Measurements from ENCODE around the gene MAGEB3.

Gene MAGEB3

DNA sequence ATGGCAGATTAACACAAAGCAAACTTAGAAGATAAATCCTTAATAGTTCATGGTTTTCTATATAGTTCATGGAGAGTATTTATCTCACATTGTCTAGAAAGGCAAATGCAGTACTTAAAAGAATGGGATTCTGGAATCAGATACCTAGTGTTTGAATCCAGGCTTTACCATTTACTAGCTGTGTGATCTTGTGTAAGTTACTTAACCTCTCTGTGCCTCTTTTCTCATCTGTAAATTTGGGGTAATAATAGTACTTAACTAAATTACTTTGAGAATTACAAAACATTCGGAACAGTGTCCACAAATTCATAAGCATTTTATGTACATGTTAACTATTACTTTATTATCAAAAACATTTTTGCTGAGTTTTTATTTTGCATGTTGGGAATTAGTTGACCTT lies 32.3 kb downstream of the MAGEB3 start:
- POLR2A ChIA-PET = no interaction called here
- CTCF ChIA-PET = no interaction called here
- DNase-seq (ENCODE audit: low read depth, low spot score) = no peak
- no peak overlapping the region for H3K4me3 ChIP-seq (ENCODE audit: low read depth, low read length)
- TF ChIP-seq, protein P1, sequence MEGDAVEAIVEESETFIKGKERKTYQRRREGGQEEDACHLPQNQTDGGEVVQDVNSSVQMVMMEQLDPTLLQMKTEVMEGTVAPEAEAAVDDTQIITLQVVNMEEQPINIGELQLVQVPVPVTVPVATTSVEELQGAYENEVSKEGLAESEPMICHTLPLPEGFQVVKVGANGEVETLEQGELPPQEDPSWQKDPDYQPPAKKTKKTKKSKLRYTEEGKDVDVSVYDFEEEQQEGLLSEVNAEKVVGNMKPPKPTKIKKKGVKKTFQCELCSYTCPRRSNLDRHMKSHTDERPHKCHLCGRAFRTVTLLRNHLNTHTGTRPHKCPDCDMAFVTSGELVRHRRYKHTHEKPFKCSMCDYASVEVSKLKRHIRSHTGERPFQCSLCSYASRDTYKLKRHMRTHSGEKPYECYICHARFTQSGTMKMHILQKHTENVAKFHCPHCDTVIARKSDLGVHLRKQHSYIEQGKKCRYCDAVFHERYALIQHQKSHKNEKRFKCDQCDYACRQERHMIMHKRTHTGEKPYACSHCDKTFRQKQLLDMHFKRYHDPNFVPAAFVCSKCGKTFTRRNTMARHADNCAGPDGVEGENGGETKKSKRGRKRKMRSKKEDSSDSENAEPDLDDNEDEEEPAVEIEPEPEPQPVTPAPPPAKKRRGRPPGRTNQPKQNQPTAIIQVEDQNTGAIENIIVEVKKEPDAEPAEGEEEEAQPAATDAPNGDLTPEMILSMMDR (IDR thresholded peaks at IDR 0.05; ENCODE audit: insufficient read depth, low read length, missing control alignments) = no peak

DNA sequence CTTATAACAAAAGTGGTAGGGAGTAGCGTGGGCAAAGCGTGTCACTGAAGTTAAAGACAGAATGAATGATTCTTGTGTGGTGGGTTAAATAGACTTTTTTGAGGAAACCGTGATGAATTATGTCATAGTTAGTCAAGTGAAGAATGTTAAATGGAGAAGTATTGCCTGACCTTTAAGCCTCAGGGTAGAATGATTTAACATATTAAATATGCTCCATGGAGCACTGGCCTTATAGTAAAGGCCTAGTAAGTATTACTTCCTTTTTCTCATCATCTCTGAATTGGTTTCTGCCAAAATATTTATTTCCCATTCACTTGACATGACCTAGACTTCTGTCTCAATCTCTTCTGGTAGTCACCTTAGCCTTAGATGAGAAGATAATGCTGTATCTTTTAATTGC lies 40.2 kb downstream of the MAGEB3 start:
- POLR2A ChIA-PET = no interaction called here
- no peak overlapping the region for H3K4me3 ChIP-seq (ENCODE audit: low read depth, low read length)
- CTCF ChIA-PET = no interaction called here
- no peak for DNase-seq (ENCODE audit: low read depth, low spot score)
- TF ChIP-seq, protein P1 (IDR thresholded peaks at IDR 0.05; ENCODE audit: insufficient read depth, low read length, missing control alignments) = no peak

DNA sequence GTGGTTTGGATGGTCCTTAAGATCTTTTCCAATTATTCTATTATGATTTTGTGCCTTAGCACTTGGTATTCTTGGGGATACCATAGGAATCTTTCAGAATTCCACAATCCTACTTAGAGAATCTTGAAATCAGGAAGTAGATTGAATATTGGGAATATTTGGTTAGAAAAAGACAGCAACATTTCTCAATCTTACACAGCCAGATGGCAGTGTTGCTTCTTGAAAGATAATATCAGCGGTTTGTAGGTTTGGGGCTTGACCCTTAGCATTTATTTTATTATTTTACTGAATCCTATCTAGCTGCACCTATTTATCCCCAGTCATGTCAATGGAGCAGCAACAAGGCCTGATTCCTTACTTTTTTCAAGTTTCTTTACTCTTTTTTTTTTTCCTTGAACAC lies 45.0 kb downstream of the MAGEB3 start:
- TF ChIP-seq, protein P1 (IDR thresholded peaks at IDR 0.05; ENCODE audit: insufficient read depth, low read length, missing control alignments) = no peak
- CTCF ChIA-PET = interaction anchor here (2.5 kb wide), 1 partner anchor 230 kb away, joined by 9 read pairs; no protein-coding TSS in a partner anchor
- no peak for DNase-seq (ENCODE audit: low read depth, low spot score)
- POLR2A ChIA-PET = no interaction called here
- no peak overlapping the region for H3K4me3 ChIP-seq (ENCODE audit: low read depth, low read length)

DNA sequence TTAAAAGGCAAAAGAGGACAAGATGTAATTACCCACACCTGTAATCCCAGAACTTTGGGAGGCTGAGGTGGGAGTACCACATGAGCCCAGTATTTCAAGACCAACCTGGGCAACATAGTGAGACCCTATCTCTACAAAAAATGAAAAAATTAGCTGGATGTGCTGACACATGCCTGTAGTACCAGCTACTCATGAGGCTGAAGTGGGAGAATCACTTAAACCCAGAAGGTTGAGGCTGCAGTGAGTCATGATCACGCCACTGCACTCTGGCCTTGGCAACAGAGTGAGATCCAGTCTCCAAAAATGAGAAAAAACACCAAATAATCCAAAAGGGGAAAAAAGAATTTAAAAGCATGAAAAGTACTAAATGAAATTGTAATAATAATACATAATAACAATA lies 47.9 kb downstream of the MAGEB3 start:
- DNase-seq (ENCODE audit: low read depth, low spot score) = no peak
- no peak overlapping the region for H3K4me3 ChIP-seq (ENCODE audit: low read depth, low read length)
- ChIA-PET CTCF (interaction anchor here (1.2 kb wide), 1 partner anchor 225 kb away, joined by 4 read pairs; no protein-coding TSS in a partner anchor), POLR2A (no interaction called here)
- TF ChIP-seq, protein P1 (IDR thresholded peaks at IDR 0.05; ENCODE audit: insufficient read depth, low read length, missing control alignments) = no peak

DNA sequence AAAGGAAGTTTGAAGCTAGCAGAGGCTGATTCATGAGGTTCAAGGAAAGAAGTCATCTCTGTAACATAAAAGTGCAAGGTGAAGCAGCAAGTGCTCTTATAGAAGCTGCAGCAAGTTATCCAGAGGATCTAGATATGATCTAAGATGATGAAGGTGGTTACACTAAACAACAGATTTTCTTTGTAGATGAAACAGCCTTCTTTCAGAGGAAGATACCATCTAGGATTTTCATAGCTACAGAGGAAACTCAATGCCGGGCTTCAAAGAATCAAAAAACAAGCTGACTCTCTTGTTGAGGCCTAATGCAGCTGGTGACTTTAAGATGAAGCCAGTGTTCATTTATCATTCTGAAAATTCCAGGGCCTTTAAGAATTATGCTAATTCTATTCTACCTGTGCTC lies 50.0 kb downstream of the MAGEB3 start:
- DNase-seq (ENCODE audit: low read depth, low spot score) = no peak
- POLR2A ChIA-PET = no interaction called here
- H3K4me3 ChIP-seq (ENCODE audit: low read depth, low read length) = no peak overlapping the region
- CTCF ChIA-PET = no interaction called here
- TF ChIP-seq, protein P1 (IDR thresholded peaks at IDR 0.05; ENCODE audit: insufficient read depth, low read length, missing control alignments) = no peak

DNA sequence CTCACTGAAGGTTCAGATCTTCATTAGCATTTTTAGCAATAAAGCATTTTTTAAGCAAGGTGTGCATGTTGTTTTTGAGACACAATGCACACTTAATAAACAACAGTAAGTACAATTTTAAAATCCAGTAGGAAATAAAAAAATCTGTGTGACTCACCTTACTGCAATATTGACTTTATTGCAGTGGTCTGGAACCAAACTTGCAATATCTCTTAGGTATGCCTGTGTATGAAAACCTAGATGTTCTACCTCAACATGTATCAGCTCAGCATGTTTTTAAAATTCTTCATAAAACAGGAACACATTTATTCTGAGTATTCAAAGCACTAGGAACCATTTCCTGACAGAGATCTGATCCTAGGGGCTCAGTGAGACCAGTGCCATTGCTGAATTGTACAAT lies 52.1 kb downstream of the MAGEB3 start:
- CTCF ChIA-PET = interaction anchor here (1.0 kb wide), 1 partner anchor 9 kb away, joined by 3 read pairs; no protein-coding TSS in a partner anchor
- no peak for DNase-seq (ENCODE audit: low read depth, low spot score)
- POLR2A ChIA-PET = no interaction called here
- TF ChIP-seq, protein P1 (IDR thresholded peaks at IDR 0.05; ENCODE audit: insufficient read depth, low read length, missing control alignments) = no peak
- no peak overlapping the region for H3K4me3 ChIP-seq (ENCODE audit: low read depth, low read length)

Data from AG04449 (cell line).